ENCODE measurements around the gene KIAA1143.

DNA sequence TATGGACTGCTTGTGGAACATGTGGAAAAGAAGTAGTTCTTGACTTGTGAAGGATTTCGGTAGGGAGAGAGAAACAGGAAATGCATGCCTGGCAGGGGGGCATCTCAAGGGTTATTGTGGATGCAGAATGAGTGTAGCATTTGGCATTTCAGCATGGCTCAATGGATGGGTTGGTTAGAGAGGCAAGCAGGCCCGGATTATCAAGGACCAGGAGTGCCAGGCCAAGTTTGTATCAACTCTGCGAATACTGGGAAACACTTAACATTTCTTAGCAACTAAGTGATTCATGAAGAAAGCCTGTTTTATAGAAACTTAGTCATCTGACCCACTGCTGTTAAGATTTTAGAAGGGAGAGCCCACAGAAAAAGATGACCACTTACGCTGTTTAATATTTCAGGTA, 33.8 kb upstream of the KIAA1143 start:
- TF ChIP-seq POLR2A (IDR thresholded peaks at IDR 0.05; ENCODE audit: low read depth, low read length): no peak
- TF ChIP-seq, protein P1, sequence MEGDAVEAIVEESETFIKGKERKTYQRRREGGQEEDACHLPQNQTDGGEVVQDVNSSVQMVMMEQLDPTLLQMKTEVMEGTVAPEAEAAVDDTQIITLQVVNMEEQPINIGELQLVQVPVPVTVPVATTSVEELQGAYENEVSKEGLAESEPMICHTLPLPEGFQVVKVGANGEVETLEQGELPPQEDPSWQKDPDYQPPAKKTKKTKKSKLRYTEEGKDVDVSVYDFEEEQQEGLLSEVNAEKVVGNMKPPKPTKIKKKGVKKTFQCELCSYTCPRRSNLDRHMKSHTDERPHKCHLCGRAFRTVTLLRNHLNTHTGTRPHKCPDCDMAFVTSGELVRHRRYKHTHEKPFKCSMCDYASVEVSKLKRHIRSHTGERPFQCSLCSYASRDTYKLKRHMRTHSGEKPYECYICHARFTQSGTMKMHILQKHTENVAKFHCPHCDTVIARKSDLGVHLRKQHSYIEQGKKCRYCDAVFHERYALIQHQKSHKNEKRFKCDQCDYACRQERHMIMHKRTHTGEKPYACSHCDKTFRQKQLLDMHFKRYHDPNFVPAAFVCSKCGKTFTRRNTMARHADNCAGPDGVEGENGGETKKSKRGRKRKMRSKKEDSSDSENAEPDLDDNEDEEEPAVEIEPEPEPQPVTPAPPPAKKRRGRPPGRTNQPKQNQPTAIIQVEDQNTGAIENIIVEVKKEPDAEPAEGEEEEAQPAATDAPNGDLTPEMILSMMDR (IDR thresholded peaks at IDR 0.05; ENCODE audit: extremely low read depth in 1 of 2, insufficient read depth in 1 of 2, low read depth in 1 of 2, low read length in 2 of 2): no peak
- no peak for TF ChIP-seq EZH2 (IDR thresholded peaks at IDR 0.05; ENCODE audit: borderline replicate concordance, low read depth, low read length, severe bottlenecking)
- TF ChIP-seq POLR2AphosphoS5 (IDR thresholded peaks at IDR 0.05; ENCODE audit: insufficient read depth, low read depth, low read length): no peak
- TF ChIP-seq MYC (IDR thresholded peaks at IDR 0.05; ENCODE audit: low read depth, low read length): no peak
- TF ChIP-seq GATA2 (IDR thresholded peaks at IDR 0.05; ENCODE audit: insufficient read depth, insufficient read length, low read depth, low read length): no peak
- TF ChIP-seq, protein P2, sequence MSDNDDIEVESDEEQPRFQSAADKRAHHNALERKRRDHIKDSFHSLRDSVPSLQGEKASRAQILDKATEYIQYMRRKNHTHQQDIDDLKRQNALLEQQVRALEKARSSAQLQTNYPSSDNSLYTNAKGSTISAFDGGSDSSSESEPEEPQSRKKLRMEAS (IDR thresholded peaks at IDR 0.05; ENCODE audit: insufficient read depth, insufficient read length): no peak
